Prostate gland (tissue), 2 donors: Measurements from ENCODE around the gene NCOA4. TPM values are rescaled to one million over a fixed set of nuclear protein-coding genes. Genes with fewer than 3 reads are reported as not detected.

Source experiments
- DNase-seq: peaks from one replicate; pipeline ENCODE4 v3.0.0-alpha.2; 2019; ENCODE audit warnings: low spot score
- H3K27ac ChIP-seq, 2 donors: fragments of 200-600 bp; sonication (generic); 2 replicates each; pipeline ENCODE4 v1.5.1; 2017 to 2019
- H3K27me3 ChIP-seq: fragments of 200-600 bp; sonication (generic); replicated peaks from 2 replicates; pipeline ENCODE4 v1.5.1; 2019; ENCODE audit not compliant: insufficient read depth
- H3K36me3 ChIP-seq, 2 donors: fragments of 200-600 bp; sonication (generic); 1 replicate in 1 of 2; 2 replicates in 1 of 2; pipeline versions ENCODE4 v1.5.1 to v1.8.1; 2017 to 2019
- H3K4me1 ChIP-seq: fragments of 200-600 bp; sonication (generic); replicated peaks from 2 replicates; pipeline ENCODE4 v1.5.1; 2019
- H3K4me3 ChIP-seq, 2 donors: fragments of 200-600 bp; sonication (generic); 2 replicates each; pipeline ENCODE4 v1.5.1; 2017 to 2019
- H3K9me3 ChIP-seq: fragments of 200-600 bp; sonication (generic); 2 replicates; pipeline ENCODE4 v1.5.1; 2017
- CTCF ChIP-seq, 4 experiments: fragments of 200-600 bp in 2 of 4; fragments of 450-650 bp in 2 of 4; sonication (generic) in 2 of 4; IDR thresholded peaks; 1 replicate in 3 of 4; 2 replicates in 1 of 4; pipeline ENCODE4 v1.5.1; 2016 to 2019; ENCODE audit warnings: antibody characterized with exemption in 4 of 4, mild to moderate bottlenecking in 2 of 4, moderate library complexity in 2 of 4
- POLR2A ChIP-seq: fragments of 450-650 bp; IDR thresholded peaks from one replicate; pipeline ENCODE4 v1.6.1; 2016; ENCODE audit warnings: antibody characterized with exemption, mild to moderate bottlenecking
- POLR2AphosphoS5 ChIP-seq: sonication (generic); formaldehyde crosslinking; IDR thresholded peaks from one replicate; pipeline ENCODE4 v1.6.1; 2017; ENCODE audit warnings: antibody characterized with exemption
- WGBS: methylation state at CpG from one replicate; pipeline ENCODE4 v1.1.5; 2018; 5-methylcytosine and 5-hydroxymethylcytosine counted together
- intact Hi-C: fragments of 100-400 bp; cut with DNase I; formaldehyde crosslinking; loops from one replicate; pipeline ENCODE4 v1.14.2; 2022
- total RNA-seq, 2 donors: library from RNA; depleted of rRNA; stranded (reverse); fragments of >200 nt; gene quantifications; one replicate each; pipeline ENCODE4 v1.1.0, GENCODE V29; 2016

NCOA4 gene
- total RNA-seq, 2 donors from 2014 or later: 131 to 434 TPM

DNA sequence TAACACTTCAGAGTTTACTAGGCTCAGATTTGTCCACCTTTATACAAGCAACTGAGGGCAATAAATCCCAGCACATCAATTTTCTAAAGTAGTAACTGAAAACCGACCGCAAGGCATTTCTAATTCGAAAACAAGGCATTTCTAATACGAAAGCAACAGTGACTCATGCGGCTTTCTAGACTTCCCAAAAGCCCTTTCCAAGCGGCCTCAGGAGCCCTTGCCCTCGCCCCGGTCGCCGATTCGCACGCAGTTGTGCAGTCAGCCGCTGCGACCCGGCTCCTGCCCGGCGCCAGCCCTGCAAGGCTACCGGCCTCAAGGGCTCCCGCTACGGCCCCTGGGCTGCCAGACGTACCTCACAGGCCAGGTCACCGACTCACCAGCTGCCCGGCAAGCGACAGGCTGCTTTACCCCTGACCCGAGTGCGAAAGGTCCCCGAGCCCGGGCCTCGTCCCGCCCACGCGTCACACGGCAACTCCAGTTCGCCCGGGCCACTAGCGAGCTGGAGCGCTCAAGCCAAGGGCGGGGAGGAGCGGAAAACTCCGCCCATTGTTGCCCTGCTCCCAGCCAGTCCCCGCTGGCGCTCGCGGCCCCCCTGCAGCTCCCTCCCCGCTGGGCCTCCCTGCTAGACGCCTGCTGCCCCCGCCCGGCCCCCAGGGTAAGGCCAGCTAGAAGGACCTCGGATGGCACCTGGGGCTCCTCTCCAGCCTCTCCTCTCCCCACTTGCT is 7.3 kb downstream of the NCOA4 start:
- Histone ChIP-seq H3K9me3 (no peaks in the 10 kb centered on the region), H3K27ac (peak overlapping the region; percentile 73 to 78), H3K4me3 (peak overlapping the region; percentile 46 to 53), H3K4me1 (no peaks in the 10 kb centered on the region), H3K36me3 (no peaks in the 10 kb centered on the region), H3K27me3 (no peaks in the 10 kb centered on the region)
- intact Hi-C loops: no loop called here
- peak; percentile 85 for DNase-seq
- 4% methylated on average over 38 of the region's 49 CpGs for WGBS
- TF ChIP-seq POLR2AphosphoS5 (peak; percentile 72), POLR2A (peak; percentile 47), CTCF (IDR thresholded peaks at IDR 0.05) (peak in 1 of 4 experiments; percentile 8)

GRCh38 chr10:46020344-46020657 is 10.1 kb downstream of the NCOA4 start:
- intact Hi-C loops: no loop called here
- H3K4me1 ChIP-seq: no peaks in the 10 kb centered on the region
- H3K4me3 ChIP-seq: no peak overlapping the region
- no peaks in the 10 kb centered on the region for H3K36me3 ChIP-seq
- no peaks in the 10 kb centered on the region for H3K9me3 ChIP-seq
- H3K27me3 ChIP-seq: no peaks in the 10 kb centered on the region
- 71% methylated on average over 3 of the region's 3 CpGs for WGBS
- H3K27ac ChIP-seq: peak overlapping the region; percentile 12 to 33
- TF ChIP-seq POLR2AphosphoS5: no peak
- no peak for TF ChIP-seq CTCF (IDR thresholded peaks at IDR 0.05)
- TF ChIP-seq POLR2A: no peak
- no peak for DNase-seq

DNA sequence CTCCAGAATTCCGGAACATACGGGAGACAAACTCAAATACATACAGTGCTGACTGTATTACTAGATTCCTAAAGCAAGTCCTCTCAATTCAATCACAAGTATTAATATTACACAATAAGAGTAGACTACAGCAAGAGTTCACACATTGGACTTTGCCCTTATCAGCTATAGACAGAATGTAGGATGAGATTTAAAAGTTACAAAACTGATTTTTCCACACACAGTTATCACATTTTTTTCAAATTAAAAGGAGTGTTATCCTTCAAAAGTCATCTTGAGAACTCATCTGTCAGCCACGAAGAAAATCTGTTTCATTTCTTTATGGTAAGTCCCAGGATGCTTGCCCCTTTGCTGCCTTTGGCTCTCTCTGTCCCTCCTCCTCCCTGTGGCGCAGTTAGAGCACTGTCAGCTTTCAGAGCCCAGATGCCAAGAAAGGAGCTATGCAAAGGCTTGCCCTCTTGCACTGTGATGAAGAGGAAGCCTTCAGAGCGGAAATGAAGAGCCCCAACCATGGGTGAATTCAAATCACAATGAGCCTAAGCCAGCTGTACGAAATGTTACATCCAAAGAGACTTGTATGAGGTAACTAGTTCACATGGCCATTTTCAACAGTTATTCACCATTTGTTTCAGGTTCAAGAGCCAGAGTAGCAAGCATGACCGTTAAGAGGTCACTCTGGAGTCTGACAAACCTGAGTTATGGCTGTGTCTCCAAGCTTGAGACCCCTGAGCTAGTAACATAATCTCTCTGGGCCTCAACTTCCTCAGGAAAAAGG is 10.7 kb downstream of the NCOA4 start:
- Histone ChIP-seq H3K27ac (peak overlapping the region; percentile 12 to 33), H3K36me3 (no peaks in the 10 kb centered on the region), H3K27me3 (no peaks in the 10 kb centered on the region), H3K4me3 (no peak overlapping the region), H3K9me3 (no peaks in the 10 kb centered on the region), H3K4me1 (no peaks in the 10 kb centered on the region)
- intact Hi-C loops: no loop called here
- no peak for DNase-seq
- TF ChIP-seq POLR2A (no peak), CTCF (IDR thresholded peaks at IDR 0.05) (no peak), POLR2AphosphoS5 (no peak)
- WGBS: 68% methylated on average over 7 of the region's 7 CpGs

- TF ChIP-seq POLR2AphosphoS5: no peak
- TF ChIP-seq POLR2A: no peak
- no peak for TF ChIP-seq CTCF (IDR thresholded peaks at IDR 0.05)
- intact Hi-C loops: no loop called here
- no peak for DNase-seq
- Histone ChIP-seq H3K9me3 (no peaks in the 10 kb centered on the region), H3K27ac (peak overlapping the region in 1 of 2 donors; percentile 33), H3K4me3 (no peak overlapping the region), H3K27me3 (no peaks in the 10 kb centered on the region), H3K4me1 (no peaks in the 10 kb centered on the region), H3K36me3 (no peaks in the 10 kb centered on the region)
- 38% methylated on average over 3 of the region's 3 CpGs for WGBS
Observed at GRCh38 chr10:46019177-46019528, 11.3 kb downstream of the NCOA4 start.
